Stimulated activated memory B cell treated with anti-CD40 and anti-IgM and Interleukin-4, amounts not matched to agents 10 μg/mL and 1 μg/mL and 100 μg/mL, for 72 hours (primary cell): ENCODE measurements around the gene TXNL4A.
"Not testable (repeated sequence)": the region's sequence is repeated elsewhere in the genome, so short reads cannot be mapped to it uniquely, and the experiment has no call there.

ENCODE experiments used
- ATAC-seq: fragments of 150-1000 bp; cut with Tn5 transposase; 2 replicates; pipeline ENCODE4 v1.10.0; 2021
- H3K27ac Mint-ChIP-seq: one replicate; pipeline ENCODE4 v1.8.0; 2022; ENCODE audit warnings: mild to moderate bottlenecking, mixed read lengths
- H3K27me3 Mint-ChIP-seq: one replicate; pipeline ENCODE4 v1.8.0; 2022; ENCODE audit warnings: mixed read lengths
- H3K36me3 Mint-ChIP-seq: one replicate; pipeline ENCODE4 v1.8.0; 2022; ENCODE audit warnings: mixed read lengths
- H3K4me1 Mint-ChIP-seq: one replicate; pipeline ENCODE4 v1.8.0; 2022; ENCODE audit warnings: mixed read lengths
- H3K4me3 Mint-ChIP-seq: one replicate; pipeline ENCODE4 v1.8.0; 2022; ENCODE audit warnings: mild to moderate bottlenecking, moderate library complexity, mixed read lengths
- H3K9me3 Mint-ChIP-seq: one replicate; pipeline ENCODE4 v1.8.0; 2022; ENCODE audit warnings: mixed read lengths

Gene TXNL4A

DNA sequence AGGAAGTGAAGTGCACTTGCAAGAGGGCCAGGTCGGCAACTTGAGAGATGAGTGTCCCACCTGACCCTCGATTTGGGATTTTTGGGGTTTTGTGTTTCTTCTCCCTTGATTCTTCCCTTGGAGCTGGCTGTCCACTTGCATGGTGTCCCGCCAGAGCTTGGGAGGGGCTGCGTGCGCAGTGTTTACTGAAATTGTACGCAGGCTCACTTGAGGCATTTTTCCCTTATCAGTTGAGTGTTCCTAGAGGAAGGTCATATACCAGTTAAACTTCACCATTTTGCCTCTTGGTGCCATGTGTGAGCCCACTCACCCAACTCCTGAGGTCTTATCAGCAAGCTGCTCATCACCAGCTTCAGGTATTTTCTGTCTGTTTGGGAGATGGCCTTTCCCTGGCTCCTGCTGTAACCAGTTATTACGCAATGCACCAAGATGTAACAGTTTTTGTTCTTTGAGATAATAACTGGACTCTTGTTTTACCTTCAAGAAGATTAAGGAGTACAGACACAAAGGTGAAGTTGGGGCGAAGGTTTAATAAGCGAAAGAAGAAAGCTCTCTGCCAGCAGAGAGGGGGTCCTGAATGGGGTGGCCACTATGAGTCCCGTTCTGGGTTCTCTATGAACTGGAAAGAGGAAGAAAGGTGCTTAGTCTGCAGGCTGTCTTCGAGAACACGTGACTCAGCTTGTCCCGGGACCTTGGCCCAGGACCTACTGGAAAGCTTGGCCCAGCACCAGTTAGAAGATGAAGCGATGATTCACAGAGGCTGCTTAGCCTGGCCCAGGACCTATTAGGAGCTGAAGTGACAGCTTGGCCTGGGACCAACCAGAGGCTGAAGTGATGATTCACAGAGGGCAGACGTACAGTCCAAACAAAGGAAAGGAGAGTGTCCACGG is 21.5 kb upstream of the TXNL4A start:
- peaks cover 28% of the 10 kb centered on the region for H3K36me3 Mint-ChIP-seq
- H3K27ac Mint-ChIP-seq, result no peak overlapping the region
- H3K9me3 Mint-ChIP-seq, result peaks cover 28% of the 10 kb centered on the region
- ATAC-seq, result no peak
- H3K27me3 Mint-ChIP-seq, result no peaks in the 10 kb centered on the region
- H3K4me3 Mint-ChIP-seq, result no peak overlapping the region
- peaks cover 4% of the 10 kb centered on the region for H3K4me1 Mint-ChIP-seq

DNA sequence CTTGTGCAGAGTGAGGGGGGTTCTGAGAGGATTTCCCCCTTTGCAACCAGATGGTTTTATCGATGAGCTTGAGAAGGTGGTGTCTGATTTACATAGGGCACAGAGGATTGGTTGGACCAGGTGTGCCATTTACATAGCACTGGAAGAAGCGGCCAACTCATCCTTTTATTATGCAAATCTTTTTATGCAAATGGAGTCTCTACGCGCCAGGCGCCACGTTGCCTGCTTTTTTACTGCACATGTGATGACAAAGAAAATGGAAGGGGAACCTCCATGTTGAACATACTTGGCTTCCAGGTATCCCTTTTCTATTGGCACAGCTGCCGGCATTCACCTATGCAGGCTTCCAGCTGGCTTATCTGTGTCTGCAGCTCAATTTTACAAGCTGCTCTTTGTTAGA is 18.4 kb upstream of the TXNL4A start:
- Mint-ChIP-seq H3K4me1 (peaks cover 10% of the 10 kb centered on the region), H3K27me3 (no peaks in the 10 kb centered on the region), H3K4me3 (no peak overlapping the region), H3K27ac (no peak overlapping the region), H3K9me3 (peaks cover 23% of the 10 kb centered on the region), H3K36me3 (peaks cover 23% of the 10 kb centered on the region)
- no peak for ATAC-seq

DNA sequence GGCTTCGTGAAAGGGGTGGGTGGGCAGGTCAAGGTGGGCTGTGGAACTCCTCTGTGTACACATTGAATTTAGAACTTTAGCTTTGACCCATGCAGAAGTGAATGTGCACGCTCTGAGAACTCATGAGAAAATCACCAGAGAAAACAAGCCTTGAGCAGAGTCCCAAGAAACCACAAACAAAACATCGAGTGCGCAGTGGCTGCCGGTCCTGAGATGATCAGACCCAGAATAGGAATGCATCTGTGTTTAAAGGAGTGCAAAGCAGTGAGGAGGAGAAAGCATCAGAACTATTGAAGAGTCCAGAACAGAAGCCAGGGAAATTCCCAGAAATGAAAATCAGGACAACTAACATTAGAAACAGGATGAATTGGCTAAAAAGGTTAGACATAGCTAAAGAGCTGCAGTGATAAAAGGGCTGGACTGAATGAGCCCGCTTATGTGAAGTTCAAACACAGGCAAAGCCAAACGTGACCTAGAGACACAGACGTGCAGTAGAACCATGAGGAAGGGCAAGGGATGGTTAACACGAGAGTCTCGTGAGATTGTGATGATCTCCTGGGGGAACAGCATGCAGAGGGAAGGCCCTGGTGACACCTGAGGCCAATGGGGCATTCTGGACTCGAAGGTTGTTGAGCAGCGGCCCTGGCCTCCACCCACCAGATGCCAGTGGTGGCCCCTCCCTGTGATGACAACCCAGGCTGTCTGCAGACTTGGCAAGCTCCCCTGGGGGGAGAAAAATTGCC is 16.4 kb upstream of the TXNL4A start:
- H3K36me3 Mint-ChIP-seq, result peaks cover 24% of the 10 kb centered on the region
- no peaks in the 10 kb centered on the region for H3K27me3 Mint-ChIP-seq
- peak; percentile 62 for ATAC-seq
- H3K27ac Mint-ChIP-seq, result peak overlapping the region; percentile 59
- H3K9me3 Mint-ChIP-seq, result peaks cover 26% of the 10 kb centered on the region
- H3K4me3 Mint-ChIP-seq, result no peak overlapping the region
- peaks cover 10% of the 10 kb centered on the region for H3K4me1 Mint-ChIP-seq

DNA sequence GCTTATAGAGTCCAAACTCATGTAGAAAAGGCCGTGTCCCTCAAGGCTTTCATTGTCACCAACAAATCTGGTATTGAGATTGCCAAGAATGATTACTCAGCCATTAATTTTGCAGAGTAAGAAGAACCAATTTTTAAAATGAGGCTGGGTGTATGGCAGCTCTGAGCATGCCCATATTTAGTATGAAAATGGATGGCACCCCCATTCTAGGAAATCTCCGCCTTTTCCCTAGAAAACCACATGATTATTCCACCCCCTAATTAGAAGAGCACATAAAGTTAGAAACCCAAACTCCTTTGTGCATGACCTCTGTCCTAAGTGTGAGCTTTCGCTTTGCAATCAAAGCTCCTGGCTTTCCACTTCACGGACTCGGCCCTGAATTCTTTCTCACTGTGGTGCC is 14.1 kb upstream of the TXNL4A start:
- Mint-ChIP-seq H3K27me3 (no peaks in the 10 kb centered on the region), H3K4me3 (no peak overlapping the region), H3K9me3 (peaks cover 14% of the 10 kb centered on the region), H3K27ac (no peak overlapping the region), H3K36me3 (peaks cover 11% of the 10 kb centered on the region), H3K4me1 (peaks cover 10% of the 10 kb centered on the region)
- no peak for ATAC-seq

- Mint-ChIP-seq H3K27me3 (peaks cover 10% of the 10 kb centered on the region), H3K4me1 (peaks cover 10% of the 10 kb centered on the region), H3K4me3 (no peak overlapping the region), H3K27ac (no peak overlapping the region), H3K36me3 (peaks cover 11% of the 10 kb centered on the region), H3K9me3 (peaks cover 7% of the 10 kb centered on the region)
- no peak for ATAC-seq
These were observed 12.5 kb upstream of the TXNL4A start for GRCh38 chr18:80000877-80001276.

DNA sequence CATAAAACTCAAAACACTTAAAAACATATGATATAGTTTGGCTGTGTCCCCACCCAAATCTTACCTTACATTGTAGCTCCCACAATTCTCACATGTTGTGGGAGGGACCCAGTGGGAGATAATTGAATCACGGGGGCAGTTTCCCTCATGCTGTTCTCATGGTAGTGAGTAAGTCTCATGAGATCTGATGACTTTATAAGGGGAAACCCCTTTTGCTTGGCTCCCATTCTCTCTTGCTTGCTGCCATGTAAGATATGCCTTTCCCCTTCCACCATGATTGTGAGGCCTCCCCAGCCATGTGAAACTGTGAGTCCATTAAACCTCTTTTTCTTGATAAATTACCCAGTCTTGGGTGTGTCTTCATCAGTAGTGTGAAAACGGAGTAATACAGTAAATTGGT is 11.3 kb upstream of the TXNL4A start:
- H3K4me1 Mint-ChIP-seq, ATAC-seq, H3K27me3 Mint-ChIP-seq, H3K9me3 Mint-ChIP-seq, H3K27ac Mint-ChIP-seq, H3K4me3 Mint-ChIP-seq: not testable (repeated sequence)
- H3K36me3 Mint-ChIP-seq, result peaks cover 11% of the 10 kb centered on the region

- no peak for ATAC-seq
- Mint-ChIP-seq H3K9me3 (no peaks in the 10 kb centered on the region), H3K4me1 (peaks cover 19% of the 10 kb centered on the region), H3K27me3 (peaks cover 6% of the 10 kb centered on the region), H3K4me3 (no peak overlapping the region), H3K36me3 (peaks cover 6% of the 10 kb centered on the region), H3K27ac (no peak overlapping the region)
These were observed 3.1 kb upstream of the TXNL4A start for GRCh38 chr18:79991494-79991893.

- peaks cover 17% of the 10 kb centered on the region for H3K36me3 Mint-ChIP-seq
- H3K27me3 Mint-ChIP-seq, result no peaks in the 10 kb centered on the region
- H3K4me3 Mint-ChIP-seq, result peak overlapping the region; percentile 92
- peaks cover 36% of the 10 kb centered on the region for H3K4me1 Mint-ChIP-seq
- no peaks in the 10 kb centered on the region for H3K9me3 Mint-ChIP-seq
- H3K27ac Mint-ChIP-seq, result peak overlapping the region; percentile 91
- ATAC-seq, result no peak
These were observed 783 bp upstream of the TXNL4A start for GRCh38 chr18:79989195-79989497.

DNA sequence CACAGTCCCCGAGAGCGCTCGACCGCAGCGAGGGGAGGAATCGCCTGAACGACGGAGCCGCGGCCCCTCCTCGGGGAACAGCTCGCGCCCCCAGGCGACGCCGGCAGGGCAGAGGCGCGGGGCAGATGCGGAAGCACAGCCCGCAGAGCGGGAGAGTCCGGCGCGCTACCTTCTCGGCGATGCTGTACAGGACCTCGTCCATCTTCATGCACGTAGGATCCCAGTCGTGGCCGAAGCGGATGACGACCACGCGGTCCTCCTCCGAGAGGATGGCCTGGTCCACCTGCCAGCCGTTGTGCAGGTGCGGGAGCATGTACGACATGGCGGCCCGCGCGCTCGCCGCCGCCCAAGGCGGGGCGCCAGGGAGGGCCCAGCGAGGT is 302 bp downstream of the TXNL4A start:
- peaks cover 47% of the 10 kb centered on the region for H3K4me1 Mint-ChIP-seq

DNA sequence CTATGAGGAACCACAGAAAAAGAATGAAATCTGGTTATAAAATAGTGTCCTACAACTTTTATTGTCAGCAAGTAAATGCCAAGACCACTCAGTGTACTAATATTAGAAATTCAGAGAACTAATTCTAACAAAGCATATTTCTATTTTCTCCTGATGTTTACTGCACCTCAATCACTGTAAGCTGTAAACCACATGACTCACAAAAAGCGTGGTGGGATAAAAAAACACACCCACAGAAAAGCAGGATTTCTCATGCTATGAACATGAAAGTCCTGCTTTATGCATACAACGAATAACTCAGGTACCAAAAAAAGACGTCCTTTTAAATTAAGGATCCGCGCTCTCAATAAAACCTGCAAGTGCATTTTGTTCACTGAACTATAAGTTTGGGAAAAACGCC is 797 bp downstream of the TXNL4A start:
- H3K4me3 Mint-ChIP-seq, result peak overlapping the region; percentile 80
- ATAC-seq, result no peak
- H3K9me3 Mint-ChIP-seq, result no peaks in the 10 kb centered on the region
- H3K27me3 Mint-ChIP-seq, result no peaks in the 10 kb centered on the region
- peaks cover 24% of the 10 kb centered on the region for H3K36me3 Mint-ChIP-seq
- H3K4me1 Mint-ChIP-seq, result peaks cover 51% of the 10 kb centered on the region
- H3K27ac Mint-ChIP-seq, result peak overlapping the region; percentile 91

More for the DNA sequence above, 302 bp downstream of the TXNL4A start:
- H3K9me3 Mint-ChIP-seq, result no peaks in the 10 kb centered on the region
- peaks cover 22% of the 10 kb centered on the region for H3K36me3 Mint-ChIP-seq
- H3K4me3 Mint-ChIP-seq, result peak overlapping the region; percentile 80
- H3K27me3 Mint-ChIP-seq, result no peaks in the 10 kb centered on the region
- ATAC-seq, result peak; percentile 83
- H3K27ac Mint-ChIP-seq, result peak overlapping the region; percentile 91

DNA sequence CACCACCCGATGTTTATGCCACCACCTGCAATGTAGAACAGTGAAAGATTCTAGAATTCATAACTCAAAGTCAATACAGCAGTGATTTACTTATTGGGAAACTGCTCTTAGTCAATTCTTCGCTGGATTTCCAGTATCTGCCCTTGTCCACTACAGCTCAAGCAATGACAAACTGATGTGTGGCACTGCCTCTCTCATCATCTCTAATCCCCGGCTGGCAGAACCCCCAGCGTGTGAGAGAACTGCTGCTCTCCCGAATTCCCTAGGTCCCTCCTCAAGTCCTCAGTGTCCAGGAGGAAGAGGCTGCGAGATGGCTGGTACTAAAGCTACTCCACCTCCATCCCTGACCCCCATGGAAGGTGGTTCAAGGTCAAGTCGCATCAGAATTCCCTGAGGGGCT is 1.6 kb downstream of the TXNL4A start:
- ATAC-seq, result no peak
- H3K9me3 Mint-ChIP-seq, result no peaks in the 10 kb centered on the region
- H3K4me1 Mint-ChIP-seq, result peaks cover 59% of the 10 kb centered on the region

GRCh38 chr18:79985172-79985571 is 3.2 kb downstream of the TXNL4A start:
- Mint-ChIP-seq H3K4me1 (peaks cover 62% of the 10 kb centered on the region), H3K4me3 (no peak overlapping the region), H3K9me3 (no peaks in the 10 kb centered on the region), H3K27me3 (no peaks in the 10 kb centered on the region), H3K27ac (no peak overlapping the region), H3K36me3 (peaks cover 34% of the 10 kb centered on the region)
- ATAC-seq, result no peak

More for the DNA sequence above, 1.6 kb downstream of the TXNL4A start:
- peak overlapping the region; percentile 91 for H3K27ac Mint-ChIP-seq
- peak overlapping the region; percentile 80 for H3K4me3 Mint-ChIP-seq
- H3K27me3 Mint-ChIP-seq, result no peaks in the 10 kb centered on the region
- H3K36me3 Mint-ChIP-seq, result peaks cover 33% of the 10 kb centered on the region

DNA sequence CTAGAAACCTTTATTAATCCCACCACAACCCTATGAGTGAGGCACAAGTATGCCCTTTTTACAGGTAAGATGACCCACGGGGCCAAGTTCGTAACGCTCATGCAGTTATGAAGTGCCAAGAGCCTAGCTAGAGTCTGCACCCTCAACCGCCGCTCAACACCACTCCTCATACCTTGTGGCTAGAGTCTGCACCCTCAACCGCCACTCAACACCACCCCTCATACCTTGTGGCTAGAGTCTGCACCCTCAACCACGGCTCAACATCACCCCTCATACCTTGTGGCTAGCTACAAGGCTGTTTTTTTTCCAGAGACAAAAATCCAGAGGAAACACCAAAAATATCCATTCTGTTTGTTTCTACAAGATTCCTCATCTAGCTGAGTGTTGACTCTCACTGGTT is 4.6 kb downstream of the TXNL4A start:
- H3K36me3 Mint-ChIP-seq, result peaks cover 42% of the 10 kb centered on the region
- H3K27me3 Mint-ChIP-seq, result no peaks in the 10 kb centered on the region
- H3K9me3 Mint-ChIP-seq, result no peaks in the 10 kb centered on the region
- no peak for ATAC-seq
- H3K4me1 Mint-ChIP-seq, result peaks cover 63% of the 10 kb centered on the region
- peak overlapping the region; percentile 26 for H3K27ac Mint-ChIP-seq
- no peak overlapping the region for H3K4me3 Mint-ChIP-seq

GRCh38 chr18:79983253-79983652 is 5.1 kb downstream of the TXNL4A start:
- Mint-ChIP-seq H3K36me3 (peaks cover 42% of the 10 kb centered on the region), H3K27ac (peak overlapping the region; percentile 26), H3K27me3 (no peaks in the 10 kb centered on the region), H3K4me1 (peaks cover 63% of the 10 kb centered on the region), H3K4me3 (no peak overlapping the region), H3K9me3 (no peaks in the 10 kb centered on the region)
- no peak for ATAC-seq

- Mint-ChIP-seq H3K4me1 (peaks cover 63% of the 10 kb centered on the region), H3K9me3 (no peaks in the 10 kb centered on the region), H3K36me3 (peaks cover 42% of the 10 kb centered on the region), H3K4me3 (no peak overlapping the region), H3K27me3 (no peaks in the 10 kb centered on the region), H3K27ac (no peak overlapping the region)
- ATAC-seq, result no peak
These were observed 5.6 kb downstream of the TXNL4A start for GRCh38 chr18:79982736-79983135.

DNA sequence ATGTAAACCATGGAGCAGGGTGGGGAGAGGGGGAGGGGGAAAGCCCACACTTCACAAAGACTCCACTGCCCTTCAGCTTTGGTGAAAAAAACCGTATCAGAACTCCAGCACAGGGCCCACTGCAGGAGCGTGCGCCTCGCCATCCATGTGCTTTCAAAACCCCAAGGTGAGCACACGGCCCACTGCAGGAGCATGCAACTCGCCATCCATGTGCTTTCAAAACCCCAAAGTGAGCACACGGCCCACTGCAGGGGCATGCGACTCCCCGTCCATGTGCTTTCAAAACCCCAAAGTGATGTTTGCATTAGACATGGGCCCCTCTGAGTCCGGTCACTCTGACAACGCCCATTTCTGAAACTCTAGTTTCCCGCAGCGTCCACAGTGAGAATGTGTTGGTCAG is 7.8 kb downstream of the TXNL4A start:
- no peak for ATAC-seq
- no peak overlapping the region for H3K27ac Mint-ChIP-seq
- H3K9me3 Mint-ChIP-seq, result no peaks in the 10 kb centered on the region
- H3K27me3 Mint-ChIP-seq, result no peaks in the 10 kb centered on the region
- peaks cover 36% of the 10 kb centered on the region for H3K36me3 Mint-ChIP-seq
- H3K4me3 Mint-ChIP-seq, result no peak overlapping the region
- peaks cover 48% of the 10 kb centered on the region for H3K4me1 Mint-ChIP-seq
